Measurements from ENCODE around the gene PRDM1. TPM values are rescaled to one million over a fixed set of nuclear protein-coding genes. Genes with fewer than 3 reads are reported as not detected.

PRDM1 gene
- polyA plus RNA-seq, 5 donors = 4.0 to 9.8 (median 8.9) TPM

DNA sequence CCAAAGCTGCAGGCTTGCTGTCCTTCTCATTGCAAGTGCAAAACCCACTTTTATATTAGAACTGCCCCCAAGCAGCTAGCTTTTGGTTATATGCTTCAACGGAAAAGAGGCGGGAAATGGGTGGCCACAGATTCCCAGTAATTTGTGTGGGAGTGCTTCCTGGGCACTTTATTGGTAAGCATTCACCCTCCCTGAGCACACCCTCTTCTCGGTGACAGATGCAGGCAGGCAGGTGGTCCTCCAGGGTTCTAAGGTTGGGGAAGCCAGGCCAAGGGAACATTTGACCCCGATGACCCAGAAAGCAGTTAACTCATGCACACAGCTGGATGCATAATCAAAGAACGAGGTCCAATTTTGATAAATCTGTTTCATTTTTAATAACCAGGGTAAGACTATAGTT, 29.1 kb downstream of the PRDM1 start:
- no peak for DNase-seq

DNA sequence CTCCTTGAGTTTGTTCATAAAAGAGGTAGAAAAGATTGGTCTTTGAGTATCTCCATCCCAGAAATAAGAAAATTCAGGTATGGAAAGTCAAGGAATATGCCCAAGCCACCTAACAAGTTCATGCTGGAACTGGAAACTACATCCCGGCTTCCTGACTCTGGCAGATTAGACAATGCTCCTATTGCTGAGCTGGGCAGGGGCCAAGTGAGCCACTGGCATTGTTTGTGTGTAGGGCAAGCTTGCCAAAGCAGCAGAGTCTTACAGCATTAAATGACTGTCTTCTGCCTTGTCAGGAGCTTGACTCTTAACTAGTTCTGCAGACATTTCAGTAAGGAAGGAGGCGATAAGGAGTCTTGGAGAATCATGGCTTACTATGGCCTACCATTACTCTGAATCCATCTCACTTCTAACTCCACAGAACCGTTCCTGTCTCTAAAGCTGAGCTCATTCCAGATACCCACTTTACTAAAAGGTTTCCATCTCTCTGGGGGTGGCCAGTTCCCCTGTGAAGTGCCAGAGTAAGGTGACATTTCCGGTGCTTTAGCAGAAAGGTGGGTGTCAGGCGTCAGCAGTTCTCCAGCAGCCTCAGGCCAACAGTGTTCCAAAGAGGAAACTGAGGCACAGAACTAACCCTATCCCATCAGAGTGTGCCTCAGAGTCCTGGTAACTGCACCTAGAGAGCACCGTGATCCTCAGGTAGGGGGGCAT, 30.1 kb downstream of the PRDM1 start:
- no peak for DNase-seq

DNA sequence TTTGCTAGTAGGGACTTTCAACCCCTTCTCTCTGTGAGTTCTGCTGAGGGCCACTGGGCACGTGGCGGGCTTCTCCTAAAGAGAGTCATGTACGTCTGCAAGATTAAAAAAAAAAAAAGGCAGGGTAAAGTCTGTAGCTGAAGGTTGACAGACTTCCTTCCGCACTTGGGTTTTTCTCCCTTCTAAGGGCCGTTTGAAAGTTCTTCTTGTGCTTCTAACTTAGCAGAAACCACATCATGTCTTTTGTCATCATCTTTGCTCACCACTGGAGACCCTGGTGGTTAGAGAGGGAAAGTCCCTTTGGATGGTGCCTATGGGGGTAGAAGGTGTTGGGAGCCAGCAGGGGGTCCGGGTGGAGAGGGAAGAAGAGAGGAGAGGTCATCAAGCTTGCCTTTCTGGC, 31.4 kb downstream of the PRDM1 start:
- DNase-seq = no peak

DNA sequence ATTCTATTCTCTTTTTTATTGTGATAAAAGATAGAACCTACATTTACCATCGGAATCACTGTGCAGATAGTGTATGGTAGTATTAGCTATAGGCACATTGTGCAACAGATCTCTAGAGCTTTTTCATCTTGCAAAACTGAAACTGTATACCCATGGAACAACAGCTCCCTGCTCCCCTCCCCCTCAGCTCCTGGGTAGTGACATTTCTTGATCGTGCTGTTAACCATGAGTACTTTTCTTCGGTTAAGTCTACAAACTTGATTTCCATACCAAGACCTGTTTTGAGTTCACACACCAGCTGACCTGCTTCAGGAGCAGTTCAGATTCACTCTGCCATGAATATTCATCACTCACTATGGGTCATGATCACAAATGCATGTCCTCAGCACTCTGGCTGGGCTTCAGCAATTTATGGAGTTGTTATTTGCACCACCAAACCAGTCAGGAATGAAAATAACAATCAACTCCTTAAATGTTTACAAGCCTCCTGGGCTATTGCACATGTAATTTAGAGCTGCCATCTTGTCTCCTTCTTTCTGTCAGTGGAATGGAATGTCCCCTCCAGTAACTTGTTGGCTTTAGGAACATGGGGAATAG, 32.8 kb downstream of the PRDM1 start:
- no peak for DNase-seq

DNA sequence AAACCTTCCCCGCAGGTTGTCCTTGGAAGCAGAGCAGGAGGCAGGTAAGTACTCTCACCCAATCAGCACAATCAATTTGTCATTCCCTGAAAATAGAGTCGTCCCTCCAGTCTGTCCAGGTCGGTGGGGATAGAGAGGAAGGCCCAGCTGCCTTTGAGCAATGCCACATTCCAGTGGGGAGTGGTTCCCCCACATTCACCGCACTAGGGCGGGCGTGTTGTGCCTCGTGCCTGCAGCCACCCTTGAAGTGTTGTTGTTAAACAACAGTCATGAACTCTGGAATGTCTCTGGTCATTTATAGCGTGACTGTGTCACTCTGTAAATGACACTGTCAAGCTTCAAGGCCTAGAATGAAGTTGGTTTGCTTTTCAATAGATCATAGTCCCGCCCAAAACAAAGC, 33.4 kb downstream of the PRDM1 start:
- no peak for DNase-seq

DNA sequence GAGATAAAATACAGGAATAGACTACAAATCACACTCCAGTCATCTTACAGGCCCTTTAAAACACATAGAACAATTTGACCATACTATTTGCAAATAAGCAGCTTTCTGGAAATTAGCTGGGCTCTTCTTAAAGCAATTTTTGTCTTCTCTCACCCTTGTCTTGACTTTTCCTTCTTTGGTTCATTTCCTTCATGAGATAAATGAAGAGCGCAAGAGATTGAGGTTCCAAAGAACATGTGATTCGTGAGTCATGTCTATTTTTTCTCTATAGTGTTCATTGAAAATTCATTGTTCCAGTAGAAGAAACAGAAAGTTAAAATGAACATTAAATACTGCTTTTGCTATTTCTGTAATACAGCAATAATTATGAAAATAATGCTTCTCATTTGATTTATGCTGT, 33.9 kb downstream of the PRDM1 start:
- DNase-seq = no peak

DNA sequence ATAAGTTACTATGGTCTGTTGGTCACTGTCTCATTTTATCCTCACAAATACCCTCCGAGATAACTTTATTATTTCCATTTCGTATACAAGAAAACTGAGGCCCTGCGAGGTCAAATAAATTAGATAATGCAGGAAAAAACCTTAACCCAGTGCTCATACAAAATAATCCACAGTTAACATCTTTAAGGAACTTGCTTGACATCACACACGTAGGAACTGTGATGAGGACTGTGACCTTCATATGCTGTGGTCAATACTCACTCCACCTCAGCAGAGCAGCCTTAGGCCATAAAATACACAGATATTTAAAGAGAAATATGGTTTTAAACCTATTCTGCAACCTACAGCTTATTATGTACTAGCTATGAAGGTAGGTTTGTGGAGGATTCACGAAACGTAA, 34.3 kb downstream of the PRDM1 start:
- DNase-seq = no peak

DNA sequence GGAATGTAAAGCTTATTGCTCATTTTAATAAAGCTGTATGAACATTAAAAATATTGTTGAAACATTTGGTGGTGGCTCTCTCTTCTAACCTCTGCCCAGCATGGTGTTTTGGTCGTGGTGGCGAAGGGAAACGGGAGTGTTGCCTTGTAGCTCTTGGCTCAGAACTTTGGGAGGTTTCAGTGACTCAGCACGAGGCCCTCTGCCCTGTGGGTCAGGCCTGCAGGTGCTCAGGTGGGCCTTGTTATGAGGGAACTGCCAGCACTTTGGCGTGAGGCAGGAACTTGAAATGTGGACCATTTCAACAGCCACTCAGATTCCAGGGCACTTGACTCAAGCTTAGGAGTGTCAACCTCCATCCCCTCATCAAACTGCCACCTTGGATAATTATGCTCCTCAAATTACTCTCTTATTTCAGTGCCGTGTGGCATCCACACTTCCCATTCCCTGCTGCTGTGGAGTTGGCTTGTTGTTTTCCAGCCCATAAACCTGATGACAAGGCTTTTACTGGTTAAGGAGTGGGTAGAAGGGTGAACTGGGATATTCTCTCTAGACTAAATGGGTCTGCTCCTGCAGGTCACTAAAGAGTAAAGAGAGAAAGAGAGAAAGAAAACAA, 36.3 kb downstream of the PRDM1 start:
- DNase-seq = no peak

DNA sequence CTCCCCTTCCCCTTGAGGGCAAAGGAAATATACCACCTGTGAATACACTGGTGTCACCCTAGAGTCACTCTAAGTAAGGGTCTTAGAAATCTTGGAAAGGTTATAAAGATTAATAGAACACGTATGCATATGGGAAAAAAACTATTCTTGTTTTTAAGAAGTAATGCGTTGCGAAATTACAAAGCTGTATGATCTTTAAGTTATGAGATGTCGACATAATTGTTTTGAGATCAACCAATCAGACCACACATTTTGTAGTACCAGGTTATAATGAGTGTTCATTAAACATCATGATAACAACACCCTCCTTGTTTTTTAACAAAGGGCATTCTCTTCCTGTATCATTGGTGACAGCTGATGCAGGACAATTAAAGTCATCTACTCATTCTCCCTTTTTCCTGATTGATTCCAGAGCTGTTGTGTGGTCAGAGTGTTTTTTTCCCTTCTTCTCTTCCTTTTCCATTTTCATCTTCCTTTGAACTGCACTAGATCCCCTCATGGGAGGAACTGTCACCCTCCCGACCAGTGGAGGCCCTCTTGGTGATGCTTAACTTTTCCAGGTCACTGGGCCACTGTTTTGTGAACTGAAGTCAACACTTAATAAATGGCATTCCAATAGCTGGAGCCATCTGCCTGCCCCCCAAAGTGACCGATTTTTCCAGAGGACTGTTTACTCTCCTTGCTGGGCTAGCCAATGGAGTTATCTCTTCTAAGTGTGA, 37.0 kb downstream of the PRDM1 start:
- no peak for DNase-seq

DNA sequence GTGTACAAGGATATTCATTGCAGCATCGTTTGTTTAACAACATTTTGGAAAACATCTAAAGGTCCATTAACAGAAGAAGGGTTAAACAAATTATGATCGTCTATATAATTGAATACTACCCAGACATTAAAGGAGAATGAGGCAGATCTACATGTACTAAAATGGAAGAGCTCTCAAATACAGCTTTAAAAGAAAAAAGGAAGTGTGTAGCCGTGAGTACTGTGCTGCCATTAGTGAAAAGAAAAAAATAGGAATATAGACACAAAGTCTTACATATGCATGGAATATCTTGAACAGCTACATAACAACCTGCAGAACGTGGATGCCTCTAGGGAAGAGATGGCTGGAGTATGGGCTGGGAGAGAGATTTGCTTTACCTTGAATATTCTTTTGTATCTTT, 37.9 kb downstream of the PRDM1 start:
- no peak for DNase-seq

DNA sequence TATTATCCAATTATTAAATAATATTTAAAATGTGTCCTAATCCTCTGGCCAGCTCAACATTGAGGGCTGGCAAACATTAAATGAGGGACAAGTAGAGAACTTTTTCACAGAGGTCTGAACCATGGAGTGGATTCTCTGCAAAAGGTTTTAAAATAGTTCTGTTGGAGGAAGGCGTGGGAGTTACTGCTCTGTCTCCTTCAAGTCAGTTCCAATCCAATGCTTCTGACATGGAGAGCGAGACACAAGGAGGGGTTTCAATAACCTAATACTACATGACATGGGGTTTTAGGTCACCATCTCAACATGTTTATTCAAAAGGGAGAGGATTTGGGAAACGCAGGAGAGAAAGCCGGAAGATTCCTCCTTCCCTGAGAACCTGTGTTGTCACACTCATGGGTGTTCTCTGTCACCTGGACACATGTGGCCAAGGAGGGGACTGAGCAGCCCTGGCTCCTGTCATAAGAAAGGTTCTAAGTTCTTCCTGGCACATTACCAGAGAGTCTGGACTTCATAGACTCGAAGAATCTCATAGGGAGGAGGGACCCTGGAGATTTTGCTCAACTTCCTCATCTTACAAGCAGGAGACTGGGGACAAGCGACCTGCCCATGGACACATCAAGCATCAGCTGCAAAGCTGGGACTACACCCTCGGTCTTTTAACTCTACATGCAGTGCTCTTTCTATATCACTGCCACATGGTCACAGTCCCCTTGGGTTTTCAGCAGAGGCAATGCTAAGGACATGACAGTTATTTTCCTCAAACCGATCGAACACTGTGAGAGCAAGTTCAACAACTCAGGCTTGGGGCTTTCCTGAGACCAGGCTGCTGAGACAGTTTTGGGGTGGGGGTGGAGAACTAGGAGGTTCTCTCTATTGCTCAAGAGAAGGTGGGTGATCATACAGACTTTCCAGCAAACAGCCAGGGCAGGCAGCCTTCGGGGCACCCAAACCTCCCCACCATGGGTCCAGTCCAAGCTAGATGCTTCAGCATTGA, 38.6 kb downstream of the PRDM1 start:
- DNase-seq = no peak

DNA sequence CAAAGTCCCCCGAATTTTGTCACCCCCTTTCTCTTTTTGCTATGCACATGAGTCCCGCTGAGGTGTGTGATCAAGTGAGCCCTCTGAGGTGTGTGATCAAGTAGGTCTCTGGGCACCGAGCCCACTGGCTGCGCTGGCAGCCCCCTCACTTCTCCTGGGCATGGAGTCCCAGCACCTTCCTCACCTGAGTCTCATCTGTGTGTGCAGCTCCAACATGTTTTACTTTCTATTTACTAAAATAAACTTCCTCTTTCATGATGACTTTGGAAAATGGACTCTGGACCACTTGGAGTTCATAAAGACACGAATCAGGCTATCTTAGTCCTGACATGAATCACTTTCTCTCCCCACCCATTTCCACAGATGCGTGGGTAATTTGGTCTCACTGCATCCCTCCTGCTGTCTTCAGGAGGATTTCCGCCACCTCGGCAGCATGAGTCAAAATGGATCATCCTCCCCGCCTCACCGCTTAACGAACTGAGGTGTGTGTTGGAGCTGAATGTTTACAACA, 39.8 kb downstream of the PRDM1 start:
- DNase-seq = no peak

DNA sequence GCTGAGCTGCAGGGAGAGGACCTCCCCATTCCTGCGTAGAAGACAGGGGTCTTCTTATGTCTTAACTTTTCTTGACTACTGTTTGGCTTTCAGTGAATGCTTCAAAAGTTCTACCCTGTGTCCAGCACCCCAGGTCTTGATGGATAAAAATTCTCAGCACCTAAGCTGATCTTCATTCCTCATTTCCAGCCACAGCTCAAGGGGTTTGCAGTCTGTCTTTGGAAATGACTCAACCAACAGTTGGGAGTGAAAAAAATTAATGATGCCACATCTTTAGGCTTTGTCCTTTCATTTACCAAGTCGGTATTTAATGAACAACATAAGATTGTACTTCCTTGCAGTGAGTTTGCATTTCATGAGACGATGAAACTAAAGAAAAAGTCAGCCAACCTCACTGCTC, 40.3 kb downstream of the PRDM1 start:
- no peak for DNase-seq

DNA sequence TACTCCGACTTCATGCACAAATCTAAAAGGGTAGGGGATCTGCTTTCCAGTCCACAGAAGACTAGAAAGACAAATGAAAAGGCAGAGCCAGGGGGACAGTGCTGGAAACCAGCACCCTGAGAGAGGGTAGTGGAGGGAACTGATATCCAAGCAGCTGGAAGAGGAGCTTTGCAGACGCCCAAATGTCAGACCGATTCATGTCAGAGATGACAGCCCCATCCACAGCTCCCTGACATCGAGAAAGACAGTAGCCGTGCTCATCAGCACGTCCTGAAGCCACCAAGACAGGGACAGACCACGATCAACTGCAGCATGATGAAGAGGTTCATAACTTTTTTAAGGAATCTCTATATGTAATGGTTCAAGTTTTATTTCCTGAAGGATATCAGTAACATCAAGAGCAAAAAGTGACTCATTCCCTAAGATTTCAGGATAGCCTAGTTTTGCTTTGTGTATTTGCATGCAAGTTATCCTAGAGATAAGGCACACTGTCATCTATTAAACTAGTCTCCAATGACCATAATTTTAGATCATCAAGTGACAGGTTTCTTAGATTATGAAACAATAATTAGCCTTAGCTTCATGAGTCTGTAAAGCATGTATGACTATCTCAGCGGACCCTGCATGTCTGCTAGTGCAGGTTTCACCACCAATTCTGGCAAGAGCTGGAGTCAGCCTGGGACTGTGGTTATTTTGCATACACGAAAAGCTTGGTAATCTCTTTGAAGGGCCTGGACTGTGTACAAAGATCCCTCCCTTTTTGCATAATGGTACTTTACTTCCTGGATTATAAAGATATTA, 43.0 kb downstream of the PRDM1 start:
- no peak for DNase-seq

DNA sequence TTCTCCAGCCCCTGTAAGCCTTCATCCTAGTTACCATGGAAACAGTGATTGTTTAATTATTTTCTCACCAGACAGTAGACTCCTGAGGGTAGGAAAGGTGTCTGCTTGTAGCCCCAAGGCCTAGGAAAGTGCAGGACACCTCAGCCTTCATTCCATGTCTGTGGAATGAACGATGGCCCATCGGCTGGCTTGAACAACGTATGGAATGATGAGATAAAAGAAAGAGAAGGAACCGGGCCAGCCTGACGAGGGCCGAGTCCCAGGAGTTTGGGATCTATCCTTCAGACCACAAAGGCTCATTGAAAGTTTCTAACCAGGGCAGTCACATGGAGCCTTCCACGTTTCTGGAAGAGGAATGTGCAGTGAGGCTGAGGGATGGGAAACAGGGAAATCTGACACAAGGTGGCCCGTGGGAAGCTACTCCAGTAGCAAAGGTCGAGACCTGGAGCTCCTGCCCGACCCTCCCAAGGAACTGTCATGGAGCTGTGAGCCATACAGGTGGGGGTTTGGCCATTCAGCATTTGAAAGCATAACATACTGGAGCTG, 46.1 kb downstream of the PRDM1 start:
- no peak for DNase-seq

DNA sequence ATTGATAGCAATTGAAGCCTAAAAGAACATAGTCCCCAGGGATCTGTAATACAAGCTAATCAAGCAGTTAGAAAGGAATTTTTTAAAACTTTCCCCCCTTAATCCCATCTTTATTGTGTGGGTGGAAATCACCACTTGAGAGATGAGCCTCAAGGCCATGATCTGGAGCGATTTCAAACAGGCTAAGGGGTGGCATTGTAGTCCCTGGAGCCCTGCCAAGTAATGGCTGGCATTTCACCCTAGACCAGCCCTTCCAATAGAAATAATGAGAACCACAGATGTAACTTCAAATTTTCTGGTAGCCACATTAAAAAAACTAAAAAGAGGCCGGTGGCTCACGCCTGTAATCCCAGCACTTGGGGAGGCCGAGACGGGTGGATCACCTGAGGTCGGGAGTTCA, 46.9 kb downstream of the PRDM1 start:
- no peak for DNase-seq

DNA sequence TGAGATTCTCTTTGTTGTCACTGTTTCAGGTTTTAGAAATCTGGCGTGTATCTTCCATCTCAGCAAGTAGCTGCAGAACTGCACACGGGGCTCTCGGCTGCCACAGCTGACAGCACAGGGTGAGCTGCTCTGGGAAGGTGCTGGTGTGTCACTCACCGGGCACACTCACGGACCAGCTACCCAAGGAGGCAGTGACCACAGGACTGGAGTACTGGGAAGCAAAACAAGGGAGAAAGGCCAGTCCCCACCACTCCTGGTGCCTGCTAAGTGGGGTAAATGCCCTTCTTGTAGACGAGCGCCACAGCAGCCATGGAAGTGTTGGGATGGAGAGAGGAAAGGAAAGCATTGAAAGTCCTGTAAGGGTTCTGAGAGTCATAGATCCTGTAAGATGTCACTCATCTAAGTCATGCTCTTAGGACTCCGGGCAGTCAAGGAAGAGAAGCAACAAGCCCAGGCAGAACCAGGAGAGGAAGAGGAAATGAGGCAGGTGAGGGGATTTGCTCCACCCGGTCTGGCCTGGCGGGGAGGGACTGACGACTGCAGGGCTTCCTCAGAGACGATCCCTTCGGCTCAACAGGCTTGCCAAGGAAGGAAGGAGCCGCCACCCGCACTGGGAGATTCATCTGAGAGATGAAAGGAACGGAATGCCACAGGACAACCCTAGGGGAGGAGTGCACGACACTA, 48.1 kb downstream of the PRDM1 start:
- no peak for DNase-seq

DNA sequence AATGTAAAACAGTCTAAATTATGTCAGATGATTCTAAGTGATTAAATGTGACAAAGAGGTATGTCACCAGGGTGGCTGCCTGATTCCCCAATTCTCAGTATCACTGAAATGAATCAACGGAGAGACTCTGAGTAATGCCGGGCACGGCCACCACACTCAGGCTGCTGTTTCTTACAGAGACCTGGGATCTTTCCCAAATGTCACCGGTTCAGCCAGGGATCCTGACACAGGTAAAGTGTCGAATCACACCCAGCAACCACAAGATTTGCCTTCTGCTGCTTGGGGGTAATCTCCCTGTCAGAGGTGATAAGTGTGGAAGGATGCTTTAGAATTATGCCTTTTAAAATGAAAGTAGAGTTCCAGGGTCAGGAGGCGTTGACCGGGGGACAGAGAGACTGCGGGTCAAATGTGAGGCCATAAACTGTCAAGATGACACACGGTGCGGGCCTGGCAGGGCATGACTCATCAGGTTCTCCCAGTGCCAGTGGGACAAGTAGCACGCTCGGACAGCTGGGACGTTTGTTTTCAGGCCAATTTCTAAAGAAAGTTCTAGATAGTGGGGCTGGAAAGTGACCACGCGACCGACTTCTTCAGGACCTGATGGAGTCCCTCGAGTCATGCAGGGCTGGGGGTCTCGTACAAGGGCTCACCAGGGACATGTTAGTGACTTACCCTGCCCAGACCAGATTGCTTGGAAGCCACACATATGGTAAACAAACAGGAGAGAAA, 48.9 kb downstream of the PRDM1 start:
- DNase-seq = no peak

Measured in right lung (tissue), 5 donors.